ENCODE measurements around the gene ELFN2.
"Not testable (repeated sequence)": the region's sequence is repeated elsewhere in the genome, so short reads cannot be mapped to it uniquely, and the experiment has no call there.

ELFN2 gene

DNA sequence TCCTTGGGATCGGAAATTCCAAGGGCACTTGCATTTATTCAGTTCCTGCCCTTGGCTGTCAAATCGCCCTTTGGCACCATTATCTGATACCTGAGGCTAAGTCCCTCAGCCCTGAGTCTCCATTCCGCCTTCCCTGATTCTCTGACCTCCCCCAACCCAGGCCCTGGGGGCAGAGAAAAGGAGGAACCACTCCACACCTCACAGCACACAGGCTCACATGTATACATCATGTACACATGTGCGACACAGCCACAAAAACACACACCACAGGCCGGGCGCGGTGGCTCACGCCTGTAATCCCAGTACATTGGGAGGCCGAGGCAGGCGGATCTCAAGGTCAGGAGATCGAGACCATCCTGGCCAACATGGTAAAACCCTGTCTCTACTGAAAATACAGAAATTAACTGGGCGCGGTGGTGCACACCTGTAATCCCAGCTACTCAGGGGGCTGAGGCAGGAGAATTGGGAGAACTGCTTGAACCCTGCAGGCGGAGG, 41.0 kb upstream of the ELFN2 start:
- H3K4me1 ChIP-seq (ENCODE audit: control insufficient read depth in 5 of 5, insufficient read depth in 5 of 5, low read length in 5 of 5); H3K4me3 ChIP-seq (ENCODE audit: low read depth in 1 of 5, low read length in 5 of 5); H3K27ac ChIP-seq (ENCODE audit: low read depth, low read length); H3K9me3 ChIP-seq (ENCODE audit: control insufficient read depth in 5 of 5, low read length in 5 of 5); H3K9ac ChIP-seq (ENCODE audit: low read length in 5 of 5): not testable (repeated sequence)
- H3K27me3 ChIP-seq (ENCODE audit: control insufficient read depth in 5 of 5, insufficient read depth in 4 of 5, low read length in 5 of 5): peaks cover 10 to 22% (median 15%) of the 10 kb centered on the region in 5 donors
- H3K36me3 ChIP-seq (ENCODE audit: control insufficient read depth in 5 of 5, insufficient read depth in 5 of 5, low read length in 5 of 5): peaks cover 0 to 29% (median 8%) of the 10 kb centered on the region in 5 donors

GRCh38 chr22:37467391-37467955, 40.2 kb upstream of the ELFN2 start:
- H3K27me3 ChIP-seq (ENCODE audit: control insufficient read depth in 5 of 5, insufficient read depth in 4 of 5, low read length in 5 of 5): peaks cover 6 to 22% (median 15%) of the 10 kb centered on the region in 5 donors
- no peak overlapping the region for H3K27ac ChIP-seq (ENCODE audit: low read depth, low read length)

DNA sequence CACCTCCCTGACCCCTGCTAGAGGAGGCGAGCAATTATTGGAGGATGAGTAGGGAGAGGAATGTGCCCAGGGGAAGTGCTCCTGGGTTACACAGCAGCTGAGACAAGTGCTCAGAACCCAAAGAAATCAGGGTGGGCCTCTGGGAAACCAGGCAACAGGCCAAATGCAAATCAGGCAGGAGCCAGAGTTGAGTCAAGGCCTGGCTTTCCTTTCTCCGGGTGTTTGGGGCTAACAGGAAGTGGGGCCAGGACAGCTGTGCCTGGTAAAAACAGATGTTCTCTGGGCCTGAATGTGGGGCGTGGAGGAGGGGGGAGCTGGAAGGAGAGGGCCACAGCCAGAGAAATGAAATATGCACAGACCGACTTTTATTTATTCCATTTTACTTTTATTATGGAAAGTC, 36.9 kb upstream of the ELFN2 start:
- Histone ChIP-seq H3K9me3 (ENCODE audit: control insufficient read depth in 5 of 5, low read length in 5 of 5) (no peaks in the 10 kb centered on the region), H3K4me1 (ENCODE audit: control insufficient read depth in 5 of 5, insufficient read depth in 5 of 5, low read length in 5 of 5) (no peaks in the 10 kb centered on the region), H3K36me3 (ENCODE audit: control insufficient read depth in 5 of 5, insufficient read depth in 5 of 5, low read length in 5 of 5) (peaks cover 0 to 20% (median 0%) of the 10 kb centered on the region in 5 donors), H3K4me3 (ENCODE audit: low read depth in 1 of 5, low read length in 5 of 5) (no peak overlapping the region), H3K27ac (ENCODE audit: low read depth, low read length) (no peak overlapping the region), H3K9ac (ENCODE audit: low read length in 5 of 5) (no peak overlapping the region), H3K27me3 (ENCODE audit: control insufficient read depth in 5 of 5, insufficient read depth in 4 of 5, low read length in 5 of 5) (peaks cover 2 to 21% (median 19%) of the 10 kb centered on the region in 5 donors)

More at GRCh38 chr22:37467391-37467955, 40.2 kb upstream of the ELFN2 start:
- Histone ChIP-seq H3K4me3 (ENCODE audit: low read depth in 1 of 5, low read length in 5 of 5) (no peak overlapping the region), H3K9me3 (ENCODE audit: control insufficient read depth in 5 of 5, low read length in 5 of 5) (no peaks in the 10 kb centered on the region), H3K4me1 (ENCODE audit: control insufficient read depth in 5 of 5, insufficient read depth in 5 of 5, low read length in 5 of 5) (no peaks in the 10 kb centered on the region), H3K36me3 (ENCODE audit: control insufficient read depth in 5 of 5, insufficient read depth in 5 of 5, low read length in 5 of 5) (peaks cover 0 to 27% (median 8%) of the 10 kb centered on the region in 5 donors), H3K9ac (ENCODE audit: low read length in 5 of 5) (no peak overlapping the region)

DNA sequence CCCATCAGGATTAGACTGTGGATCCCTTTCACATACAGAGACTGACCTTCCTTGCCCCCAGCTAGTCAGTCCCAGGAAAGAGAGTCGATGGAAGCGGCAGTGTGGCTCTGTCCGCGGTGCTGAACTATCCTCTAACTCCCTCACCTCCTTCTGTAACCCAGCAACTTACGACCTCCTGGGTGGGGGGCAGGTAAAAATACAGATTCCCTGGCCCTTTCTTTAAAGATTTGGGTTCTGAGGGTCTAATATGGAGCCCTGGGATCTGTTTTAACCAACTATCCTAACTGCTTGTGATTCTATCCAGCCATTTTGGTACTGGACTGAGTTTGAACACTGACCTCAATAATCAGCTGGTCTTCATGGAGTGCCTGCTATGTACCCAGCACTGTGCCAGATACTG, 35.7 kb upstream of the ELFN2 start:
- H3K9ac ChIP-seq (ENCODE audit: low read length in 5 of 5): no peak overlapping the region
- peaks cover 0 to 13% (median 0%) of the 10 kb centered on the region in 5 donors for H3K36me3 ChIP-seq (ENCODE audit: control insufficient read depth in 5 of 5, insufficient read depth in 5 of 5, low read length in 5 of 5)
- no peak overlapping the region for H3K27ac ChIP-seq (ENCODE audit: low read depth, low read length)
- H3K9me3 ChIP-seq (ENCODE audit: control insufficient read depth in 5 of 5, low read length in 5 of 5): no peaks in the 10 kb centered on the region
- H3K4me3 ChIP-seq (ENCODE audit: low read depth in 1 of 5, low read length in 5 of 5): no peak overlapping the region
- H3K4me1 ChIP-seq (ENCODE audit: control insufficient read depth in 5 of 5, insufficient read depth in 5 of 5, low read length in 5 of 5): no peaks in the 10 kb centered on the region
- peaks cover 5 to 22% (median 17%) of the 10 kb centered on the region in 5 donors for H3K27me3 ChIP-seq (ENCODE audit: control insufficient read depth in 5 of 5, insufficient read depth in 4 of 5, low read length in 5 of 5)

- Histone ChIP-seq H3K9ac (ENCODE audit: low read length in 5 of 5) (no peak overlapping the region), H3K27me3 (ENCODE audit: control insufficient read depth in 5 of 5, insufficient read depth in 4 of 5, low read length in 5 of 5) (peaks cover 5 to 24% (median 13%) of the 10 kb centered on the region in 5 donors), H3K36me3 (ENCODE audit: control insufficient read depth in 5 of 5, insufficient read depth in 5 of 5, low read length in 5 of 5) (peaks cover 0 to 13% (median 0%) of the 10 kb centered on the region in 5 donors), H3K27ac (ENCODE audit: low read depth, low read length) (no peak overlapping the region), H3K4me1 (ENCODE audit: control insufficient read depth in 5 of 5, insufficient read depth in 5 of 5, low read length in 5 of 5) (no peaks in the 10 kb centered on the region), H3K9me3 (ENCODE audit: control insufficient read depth in 5 of 5, low read length in 5 of 5) (no peaks in the 10 kb centered on the region), H3K4me3 (ENCODE audit: low read depth in 1 of 5, low read length in 5 of 5) (no peak overlapping the region)
These were observed 35.2 kb upstream of the ELFN2 start for GRCh38 chr22:37462436-37462835.

DNA sequence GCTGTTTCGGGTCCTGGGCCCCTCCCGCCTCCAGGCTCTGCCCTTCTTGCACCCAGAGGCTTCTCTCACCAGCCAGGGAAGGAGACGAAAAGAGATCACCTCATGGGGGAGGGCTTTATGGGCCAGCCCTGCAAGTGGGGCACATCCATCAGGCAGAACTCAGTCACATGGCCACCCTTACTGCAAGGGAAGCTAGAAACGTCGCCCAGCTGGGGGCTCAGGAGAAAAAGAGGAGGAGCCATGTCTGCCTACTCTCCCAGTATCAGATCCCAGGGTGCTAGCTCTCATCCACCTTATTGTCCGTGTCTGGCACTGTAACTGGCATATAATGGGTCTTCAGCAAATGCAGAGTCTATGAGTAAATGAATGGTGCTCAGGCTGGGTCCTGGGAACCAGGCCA, 34.7 kb upstream of the ELFN2 start:
- Histone ChIP-seq H3K27me3 (ENCODE audit: control insufficient read depth in 5 of 5, insufficient read depth in 4 of 5, low read length in 5 of 5) (peaks cover 5 to 24% (median 9%) of the 10 kb centered on the region in 5 donors), H3K9ac (ENCODE audit: low read length in 5 of 5) (no peak overlapping the region), H3K9me3 (ENCODE audit: control insufficient read depth in 5 of 5, low read length in 5 of 5) (no peaks in the 10 kb centered on the region), H3K36me3 (ENCODE audit: control insufficient read depth in 5 of 5, insufficient read depth in 5 of 5, low read length in 5 of 5) (peaks cover 0 to 13% (median 0%) of the 10 kb centered on the region in 5 donors), H3K4me3 (ENCODE audit: low read depth in 1 of 5, low read length in 5 of 5) (no peak overlapping the region), H3K27ac (ENCODE audit: low read depth, low read length) (no peak overlapping the region), H3K4me1 (ENCODE audit: control insufficient read depth in 5 of 5, insufficient read depth in 5 of 5, low read length in 5 of 5) (no peaks in the 10 kb centered on the region)

DNA sequence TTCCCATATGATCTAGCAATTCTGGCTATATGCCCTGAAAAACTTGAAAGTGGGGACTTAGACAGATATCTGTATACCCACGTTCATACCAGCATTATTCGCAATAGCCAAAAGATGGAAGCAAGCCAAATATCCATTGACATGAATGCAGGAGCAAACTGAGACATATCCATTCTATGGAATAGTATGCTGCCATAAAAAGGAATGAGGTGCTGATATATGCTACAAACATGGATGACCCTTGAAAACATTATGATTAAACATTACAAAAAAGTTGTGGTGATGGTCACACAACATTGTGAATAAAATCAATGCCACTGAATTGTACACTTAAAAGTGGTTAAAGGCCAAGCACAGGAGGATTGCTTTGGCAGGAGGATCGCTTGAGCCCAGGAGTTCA, 33.4 kb upstream of the ELFN2 start:
- Histone ChIP-seq H3K27ac (ENCODE audit: low read depth, low read length) (no peak overlapping the region), H3K9ac (ENCODE audit: low read length in 5 of 5) (no peak overlapping the region), H3K36me3 (ENCODE audit: control insufficient read depth in 5 of 5, insufficient read depth in 5 of 5, low read length in 5 of 5) (peaks cover 0 to 5% (median 0%) of the 10 kb centered on the region in 5 donors), H3K4me3 (ENCODE audit: low read depth in 1 of 5, low read length in 5 of 5) (no peak overlapping the region), H3K4me1 (ENCODE audit: control insufficient read depth in 5 of 5, insufficient read depth in 5 of 5, low read length in 5 of 5) (no peaks in the 10 kb centered on the region), H3K27me3 (ENCODE audit: control insufficient read depth in 5 of 5, insufficient read depth in 4 of 5, low read length in 5 of 5) (peaks cover 2 to 26% (median 18%) of the 10 kb centered on the region in 5 donors), H3K9me3 (ENCODE audit: control insufficient read depth in 5 of 5, low read length in 5 of 5) (no peaks in the 10 kb centered on the region)

GRCh38 chr22:37459206-37459605, 31.9 kb upstream of the ELFN2 start:
- H3K36me3 ChIP-seq (ENCODE audit: control insufficient read depth in 5 of 5, insufficient read depth in 5 of 5, low read length in 5 of 5): no peaks in the 10 kb centered on the region
- peaks cover 0 to 2% (median under 1%) of the 10 kb centered on the region in 5 donors for H3K9me3 ChIP-seq (ENCODE audit: control insufficient read depth in 5 of 5, low read length in 5 of 5)
- H3K27ac ChIP-seq (ENCODE audit: low read depth, low read length): no peak overlapping the region
- no peak overlapping the region for H3K9ac ChIP-seq (ENCODE audit: low read length in 5 of 5)
- no peaks in the 10 kb centered on the region for H3K4me1 ChIP-seq (ENCODE audit: control insufficient read depth in 5 of 5, insufficient read depth in 5 of 5, low read length in 5 of 5)
- H3K4me3 ChIP-seq (ENCODE audit: low read depth in 1 of 5, low read length in 5 of 5): no peak overlapping the region
- H3K27me3 ChIP-seq (ENCODE audit: control insufficient read depth in 5 of 5, insufficient read depth in 4 of 5, low read length in 5 of 5): peaks cover 3 to 27% (median 23%) of the 10 kb centered on the region in 5 donors

DNA sequence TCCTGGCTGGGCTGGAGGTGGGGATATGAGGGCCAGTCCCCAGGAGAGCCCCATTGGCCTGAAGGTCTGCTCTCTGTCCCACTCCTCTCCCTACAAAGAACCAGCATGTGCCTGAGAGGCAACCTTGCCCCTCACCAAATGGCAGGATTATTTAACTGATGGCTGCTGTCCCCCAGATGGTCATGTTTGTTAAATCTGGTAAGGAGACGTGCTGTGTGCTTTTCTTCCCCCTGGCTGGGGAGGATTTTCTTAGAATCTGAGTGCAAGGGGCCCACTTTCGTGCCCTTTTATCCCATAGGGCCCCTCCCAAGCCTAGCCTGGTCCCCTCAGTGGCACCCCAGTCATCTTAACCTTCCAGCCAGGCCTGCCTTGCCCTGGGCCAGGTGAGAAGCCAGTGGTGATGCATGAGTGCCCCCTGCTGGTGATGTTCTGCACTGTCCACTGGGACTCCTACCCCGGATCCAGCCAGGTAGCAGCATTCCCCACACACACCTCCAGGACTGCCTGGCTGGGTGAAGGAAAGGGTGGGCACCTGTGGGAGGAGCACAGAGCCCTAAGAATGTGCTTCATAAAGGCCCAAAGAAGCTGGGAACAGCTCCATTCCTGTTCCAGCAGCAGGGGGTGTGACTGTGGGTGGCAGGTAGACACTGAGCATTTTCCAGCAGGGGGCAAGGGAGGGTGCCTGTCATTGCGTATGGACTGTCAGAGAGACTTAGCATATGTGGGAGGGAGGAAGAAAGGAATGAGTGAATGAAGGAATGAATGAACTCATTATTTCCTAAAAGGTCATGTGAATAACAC, 30.0 kb upstream of the ELFN2 start:
- no peak overlapping the region for H3K9ac ChIP-seq (ENCODE audit: low read length in 5 of 5)
- H3K4me1 ChIP-seq (ENCODE audit: control insufficient read depth in 5 of 5, insufficient read depth in 5 of 5, low read length in 5 of 5): no peaks in the 10 kb centered on the region
- H3K27me3 ChIP-seq (ENCODE audit: control insufficient read depth in 5 of 5, insufficient read depth in 4 of 5, low read length in 5 of 5): peaks cover 3 to 28% (median 24%) of the 10 kb centered on the region in 5 donors
- H3K4me3 ChIP-seq (ENCODE audit: low read depth in 1 of 5, low read length in 5 of 5): no peak overlapping the region
- H3K36me3 ChIP-seq (ENCODE audit: control insufficient read depth in 5 of 5, insufficient read depth in 5 of 5, low read length in 5 of 5): no peaks in the 10 kb centered on the region
- no peak overlapping the region for H3K27ac ChIP-seq (ENCODE audit: low read depth, low read length)
- H3K9me3 ChIP-seq (ENCODE audit: control insufficient read depth in 5 of 5, low read length in 5 of 5): peaks cover 0 to 4% (median 2%) of the 10 kb centered on the region in 5 donors

GRCh38 chr22:37456346-37456745, 29.1 kb upstream of the ELFN2 start:
- Histone ChIP-seq H3K36me3 (ENCODE audit: control insufficient read depth in 5 of 5, insufficient read depth in 5 of 5, low read length in 5 of 5) (no peaks in the 10 kb centered on the region), H3K27me3 (ENCODE audit: control insufficient read depth in 5 of 5, insufficient read depth in 4 of 5, low read length in 5 of 5) (peaks cover 3 to 24% (median 21%) of the 10 kb centered on the region in 5 donors), H3K9ac (ENCODE audit: low read length in 5 of 5) (no peak overlapping the region), H3K4me1 (ENCODE audit: control insufficient read depth in 5 of 5, insufficient read depth in 5 of 5, low read length in 5 of 5) (no peaks in the 10 kb centered on the region), H3K4me3 (ENCODE audit: low read depth in 1 of 5, low read length in 5 of 5) (no peak overlapping the region), H3K9me3 (ENCODE audit: control insufficient read depth in 5 of 5, low read length in 5 of 5) (peaks cover 0 to 7% (median 2%) of the 10 kb centered on the region in 5 donors), H3K27ac (ENCODE audit: low read depth, low read length) (no peak overlapping the region)
